ENCODE data around the gene HINT3.
"Not testable (repeated sequence)": the region's sequence is repeated elsewhere in the genome, so short reads cannot be mapped to it uniquely, and the experiment has no call there.

HINT3 gene

DNA sequence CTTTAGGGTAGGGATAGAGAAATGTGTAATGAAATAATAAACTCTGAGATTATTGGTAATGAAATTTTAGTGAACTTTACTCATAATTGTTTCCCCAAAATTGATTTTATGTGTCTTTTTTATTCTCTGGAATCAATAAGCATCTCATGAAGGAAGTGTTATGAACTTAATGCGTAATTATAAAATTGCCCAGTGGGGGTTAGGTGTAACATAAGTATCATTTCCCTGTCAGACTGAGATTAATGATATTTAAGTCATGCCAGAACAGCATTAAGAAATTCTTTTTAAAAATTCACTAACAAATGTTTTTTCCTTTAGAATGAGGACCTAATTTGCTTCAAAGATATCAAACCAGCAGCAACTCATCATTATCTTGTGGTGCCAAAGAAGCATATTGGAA, 10.0 kb downstream of the HINT3 start:
- no peak overlapping the region for H2AFZ ChIP-seq (ENCODE audit: low read depth)
- H3K36me3 ChIP-seq (ENCODE audit: insufficient read depth), result no peaks in the 10 kb centered on the region
- TF ChIP-seq, protein P1, sequence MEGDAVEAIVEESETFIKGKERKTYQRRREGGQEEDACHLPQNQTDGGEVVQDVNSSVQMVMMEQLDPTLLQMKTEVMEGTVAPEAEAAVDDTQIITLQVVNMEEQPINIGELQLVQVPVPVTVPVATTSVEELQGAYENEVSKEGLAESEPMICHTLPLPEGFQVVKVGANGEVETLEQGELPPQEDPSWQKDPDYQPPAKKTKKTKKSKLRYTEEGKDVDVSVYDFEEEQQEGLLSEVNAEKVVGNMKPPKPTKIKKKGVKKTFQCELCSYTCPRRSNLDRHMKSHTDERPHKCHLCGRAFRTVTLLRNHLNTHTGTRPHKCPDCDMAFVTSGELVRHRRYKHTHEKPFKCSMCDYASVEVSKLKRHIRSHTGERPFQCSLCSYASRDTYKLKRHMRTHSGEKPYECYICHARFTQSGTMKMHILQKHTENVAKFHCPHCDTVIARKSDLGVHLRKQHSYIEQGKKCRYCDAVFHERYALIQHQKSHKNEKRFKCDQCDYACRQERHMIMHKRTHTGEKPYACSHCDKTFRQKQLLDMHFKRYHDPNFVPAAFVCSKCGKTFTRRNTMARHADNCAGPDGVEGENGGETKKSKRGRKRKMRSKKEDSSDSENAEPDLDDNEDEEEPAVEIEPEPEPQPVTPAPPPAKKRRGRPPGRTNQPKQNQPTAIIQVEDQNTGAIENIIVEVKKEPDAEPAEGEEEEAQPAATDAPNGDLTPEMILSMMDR (conservative IDR thresholded peaks at IDR 0.05; ENCODE audit: low read depth, low read length), result no peak
- H4K20me1 ChIP-seq (ENCODE audit: insufficient read depth), result no peaks in the 10 kb centered on the region
- no peaks in the 10 kb centered on the region for H3K27me3 ChIP-seq (ENCODE audit: insufficient read depth, low read depth)
- H3K4me1 ChIP-seq (ENCODE audit: low read depth, poor library complexity, severe bottlenecking), result no peaks in the 10 kb centered on the region
- H3K27ac ChIP-seq, result no peak overlapping the region
- no peak overlapping the region for H3K9ac ChIP-seq
- H3K4me2 ChIP-seq, result no peak overlapping the region
- no peaks in the 10 kb centered on the region for H3K79me2 ChIP-seq (ENCODE audit: insufficient read depth, low read depth)
- no peak overlapping the region for H3K4me3 ChIP-seq (IDR thresholded peaks at IDR 0.05; ENCODE audit: insufficient read depth, low read depth, low read length)

DNA sequence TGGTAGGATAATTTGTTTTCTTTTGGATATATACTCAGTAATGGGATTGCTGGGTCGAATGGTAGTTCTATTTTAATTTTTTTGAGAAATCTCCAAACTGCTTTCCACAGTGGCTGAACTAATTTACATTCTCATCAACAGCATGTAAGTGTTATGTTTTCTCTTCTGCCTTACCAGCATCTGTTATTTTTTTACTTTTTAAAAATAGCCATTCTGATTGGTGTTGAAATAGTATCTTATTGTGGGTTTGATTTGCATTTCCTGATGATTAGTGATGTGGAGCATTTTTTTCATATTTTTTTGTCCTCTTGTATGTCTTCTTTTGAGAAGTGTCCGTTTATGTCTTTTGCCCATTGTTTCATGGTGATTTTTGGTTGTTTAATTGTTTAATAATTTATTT, 11.9 kb downstream of the HINT3 start:
- Histone ChIP-seq H3K27me3 (ENCODE audit: insufficient read depth, low read depth) (no peaks in the 10 kb centered on the region), H3K27ac (no peak overlapping the region), H3K4me1 (ENCODE audit: low read depth, poor library complexity, severe bottlenecking) (no peaks in the 10 kb centered on the region), H3K79me2 (ENCODE audit: insufficient read depth, low read depth) (no peaks in the 10 kb centered on the region), H3K9ac (no peak overlapping the region), H2AFZ (ENCODE audit: low read depth) (no peak overlapping the region), H3K4me2 (no peak overlapping the region), H4K20me1 (ENCODE audit: insufficient read depth) (no peaks in the 10 kb centered on the region), H3K36me3 (ENCODE audit: insufficient read depth) (no peaks in the 10 kb centered on the region), H3K4me3 (IDR thresholded peaks at IDR 0.05; ENCODE audit: insufficient read depth, low read depth, low read length) (no peak overlapping the region)
- TF ChIP-seq, protein P1 (conservative IDR thresholded peaks at IDR 0.05; ENCODE audit: low read depth, low read length), result no peak

DNA sequence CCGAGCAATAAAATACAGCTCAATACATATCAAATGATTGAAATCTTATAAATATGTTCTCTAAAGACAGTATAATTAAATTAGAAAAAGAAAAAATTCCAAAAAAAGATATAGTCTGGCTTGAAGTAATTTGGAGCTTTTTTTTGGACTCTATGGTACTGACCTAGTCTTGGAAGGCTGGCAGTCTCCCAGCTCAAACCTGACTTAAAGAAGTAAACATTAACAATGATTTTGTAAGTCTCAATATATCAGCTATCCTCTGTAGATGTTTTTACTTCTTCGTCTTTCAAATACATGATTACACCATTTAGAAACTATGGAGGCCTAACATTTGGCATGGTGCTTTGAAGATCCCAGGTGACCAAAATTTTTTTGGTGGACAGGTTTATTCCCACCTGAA, 14.2 kb downstream of the HINT3 start:
- no peaks in the 10 kb centered on the region for H3K36me3 ChIP-seq (ENCODE audit: insufficient read depth)
- no peak overlapping the region for H3K4me2 ChIP-seq
- H3K9ac ChIP-seq, result no peak overlapping the region
- no peak overlapping the region for H3K27ac ChIP-seq
- no peak overlapping the region for H2AFZ ChIP-seq (ENCODE audit: low read depth)
- peaks cover 7% of the 10 kb centered on the region for H3K4me1 ChIP-seq (ENCODE audit: low read depth, poor library complexity, severe bottlenecking)
- no peaks in the 10 kb centered on the region for H4K20me1 ChIP-seq (ENCODE audit: insufficient read depth)
- H3K27me3 ChIP-seq (ENCODE audit: insufficient read depth, low read depth), result no peaks in the 10 kb centered on the region
- TF ChIP-seq, protein P1 (conservative IDR thresholded peaks at IDR 0.05; ENCODE audit: low read depth, low read length), result no peak
- H3K4me3 ChIP-seq (IDR thresholded peaks at IDR 0.05; ENCODE audit: insufficient read depth, low read depth, low read length), result no peak overlapping the region
- no peaks in the 10 kb centered on the region for H3K79me2 ChIP-seq (ENCODE audit: insufficient read depth, low read depth)

DNA sequence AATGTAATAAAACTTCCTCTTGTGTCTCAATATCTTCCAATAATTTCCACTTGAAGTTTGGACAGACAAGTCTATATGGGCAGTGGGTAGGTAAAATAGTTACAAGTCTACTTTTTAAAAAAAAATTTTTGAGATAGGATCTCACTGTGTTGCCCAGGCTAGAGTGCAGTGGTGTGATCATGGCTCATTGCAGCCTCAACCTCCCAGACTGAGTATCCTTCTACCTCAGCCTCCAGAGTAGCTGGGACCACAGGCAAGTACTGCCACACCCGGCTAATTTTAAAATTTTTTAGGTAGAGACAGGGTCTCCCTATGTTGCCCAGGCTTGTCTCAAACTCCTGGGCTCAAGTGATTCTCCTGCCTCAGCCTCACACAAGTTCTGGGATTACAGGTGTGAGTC, 15.9 kb downstream of the HINT3 start:
- H3K27ac ChIP-seq; H2AFZ ChIP-seq (ENCODE audit: low read depth); H4K20me1 ChIP-seq (ENCODE audit: insufficient read depth); H3K36me3 ChIP-seq (ENCODE audit: insufficient read depth); H3K27me3 ChIP-seq (ENCODE audit: insufficient read depth, low read depth); H3K4me1 ChIP-seq (ENCODE audit: low read depth, poor library complexity, severe bottlenecking); H3K4me2 ChIP-seq; H3K79me2 ChIP-seq (ENCODE audit: insufficient read depth, low read depth); H3K9ac ChIP-seq; H3K4me3 ChIP-seq (IDR thresholded peaks at IDR 0.05; ENCODE audit: insufficient read depth, low read depth, low read length): not testable (repeated sequence)

DNA sequence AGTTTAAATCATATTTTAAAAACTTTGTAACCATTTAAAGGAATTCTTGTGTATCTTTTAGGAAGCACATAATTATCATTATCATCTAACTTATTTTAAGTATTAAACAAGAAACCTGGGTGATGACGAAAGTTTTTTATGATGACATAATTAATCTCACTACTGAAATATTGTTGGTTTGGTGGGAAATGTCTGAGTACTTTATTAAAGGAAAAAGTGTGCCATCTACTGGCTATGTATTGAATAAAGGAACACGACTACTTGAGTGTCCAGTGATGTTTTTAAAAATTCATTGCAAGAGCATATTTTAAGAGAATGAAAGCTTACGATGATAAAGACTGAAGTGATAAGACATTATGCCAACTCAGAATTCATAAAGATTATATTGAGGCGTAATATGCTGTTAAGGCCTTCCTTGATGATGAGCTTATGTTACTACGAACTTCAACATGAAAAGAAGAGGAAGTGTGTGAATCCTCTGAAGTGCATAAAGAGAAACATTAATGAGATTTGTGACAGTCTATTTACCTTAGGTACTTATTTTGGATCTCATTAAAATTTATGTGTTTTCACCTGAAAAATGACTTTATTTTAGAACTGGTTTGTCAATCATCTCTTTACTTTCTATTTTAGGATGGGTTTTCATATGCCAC, 17.8 kb downstream of the HINT3 start:
- TF ChIP-seq, protein P1 (conservative IDR thresholded peaks at IDR 0.05; ENCODE audit: low read depth, low read length), result peak; percentile 54; the same call in 1 of the 2 replicates
- Histone ChIP-seq H3K27ac (no peak overlapping the region), H3K4me3 (IDR thresholded peaks at IDR 0.05; ENCODE audit: insufficient read depth, low read depth, low read length) (no peak overlapping the region), H3K4me2 (no peak overlapping the region), H3K4me1 (ENCODE audit: low read depth, poor library complexity, severe bottlenecking) (peaks cover 7% of the 10 kb centered on the region), H2AFZ (ENCODE audit: low read depth) (no peak overlapping the region), H3K27me3 (ENCODE audit: insufficient read depth, low read depth) (no peaks in the 10 kb centered on the region), H3K79me2 (ENCODE audit: insufficient read depth, low read depth) (no peaks in the 10 kb centered on the region), H4K20me1 (ENCODE audit: insufficient read depth) (no peaks in the 10 kb centered on the region), H3K9ac (no peak overlapping the region), H3K36me3 (ENCODE audit: insufficient read depth) (no peaks in the 10 kb centered on the region)
